Embryonic facial prominence (tissue), 1 donor: ENCODE results near the gene LMF2.
A peak's percentile ranks its signal among the peaks of the same experiment; 100 is the strongest.

Experiments
- DNase-seq: peaks from one replicate; pipeline ENCODE4 v3.0.0-alpha.2; 2016; ENCODE audit errors: extremely low spot score

The LMF2 gene

GRCh38 chr22:50483106-50483505 is 24.4 kb downstream of the LMF2 start:
- no peak for DNase-seq

- no peak for DNase-seq
These were observed 25.1 kb downstream of the LMF2 start for GRCh38 chr22:50482107-50483074.

- no peak for DNase-seq
These were observed 25.9 kb downstream of the LMF2 start, which contains the start of gene ADM2 for GRCh38 chr22:50481440-50482106. Gene ADM2 (plus strand): TSS chr22:50481543. CDS start chr22:50481848, 305 bp downstream.

- no peak for DNase-seq
These were observed 26.5 kb downstream of the LMF2 start for GRCh38 chr22:50481045-50481439.

DNA sequence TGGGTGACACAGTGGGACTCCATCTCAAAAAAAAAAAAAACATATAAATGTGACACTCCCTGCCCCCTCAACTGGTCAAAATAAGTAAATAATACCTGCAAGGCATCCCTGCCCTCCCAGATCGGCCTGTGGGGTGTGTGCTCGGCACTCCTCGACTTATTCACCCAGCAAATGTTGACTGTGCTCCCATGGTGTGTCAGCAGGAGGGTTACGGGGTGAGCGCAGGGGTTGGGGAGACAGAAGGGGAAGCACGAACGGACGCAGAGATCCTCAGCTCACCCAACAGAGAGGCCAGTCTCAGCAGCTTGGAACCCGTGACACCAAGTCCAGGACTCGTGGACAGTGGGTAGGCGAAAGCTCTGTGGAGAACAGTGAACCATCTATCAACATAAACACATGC is 27.8 kb downstream of the LMF2 start:
- no peak for DNase-seq

GRCh38 chr22:50477923-50478322 is 29.6 kb downstream of the LMF2 start:
- no peak for DNase-seq

DNA sequence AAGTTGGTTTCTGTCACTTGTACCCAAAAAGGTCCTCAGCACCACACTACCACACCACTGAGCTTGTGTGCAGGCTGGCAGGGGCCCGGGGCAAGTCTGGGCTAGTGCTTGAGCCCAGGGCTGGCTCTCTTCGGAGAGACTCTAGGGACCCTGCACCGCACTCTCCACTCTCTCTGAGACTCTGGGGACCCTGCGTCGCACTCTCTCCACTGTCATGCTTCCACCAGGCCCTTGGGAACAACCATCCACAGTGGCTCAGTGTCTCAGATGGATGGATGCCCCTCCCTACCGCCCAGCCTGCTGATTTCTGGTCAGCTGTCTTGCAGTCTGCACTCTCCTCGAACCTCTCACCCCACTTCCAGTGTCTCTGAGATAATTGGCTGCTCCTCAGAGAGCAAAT is 30.6 kb downstream of the LMF2 start:
- no peak for DNase-seq

GRCh38 chr22:50475652-50476002 is 31.9 kb downstream of the LMF2 start:
- no peak for DNase-seq

GRCh38 chr22:50474710-50475651 is 32.5 kb downstream of the LMF2 start, which contains the start of gene SBF1:
Gene SBF1 (minus strand): TSS chr22:50475035. CDS start chr22:50474840, 195 bp downstream.
- peak; percentile 76 for DNase-seq

- no peak for DNase-seq
These were observed 33.4 kb downstream of the LMF2 start for GRCh38 chr22:50473855-50474671.

DNA sequence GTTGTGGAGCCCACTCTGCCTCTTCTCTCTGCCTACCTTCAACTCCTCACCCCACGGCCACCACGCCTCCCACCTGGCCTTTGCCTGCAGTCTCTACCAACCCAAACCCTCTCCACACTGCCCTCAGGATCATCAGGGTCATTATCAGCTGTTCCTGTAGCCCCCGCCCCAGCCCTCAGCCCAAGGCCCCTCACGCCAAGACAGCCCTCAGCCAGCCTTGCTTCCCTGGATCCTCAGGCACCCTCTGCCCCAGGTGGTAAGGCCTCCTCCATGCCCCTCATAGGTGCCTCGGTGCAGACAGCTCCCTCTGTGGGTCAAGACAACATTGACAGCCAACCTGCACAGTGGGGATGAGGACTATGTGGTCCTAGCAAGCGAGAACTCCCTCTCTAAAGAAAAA is 34.4 kb downstream of the LMF2 start:
- DNase-seq = no peak

- no peak for DNase-seq
These were observed 35.5 kb downstream of the LMF2 start for GRCh38 chr22:50471962-50472361.

DNA sequence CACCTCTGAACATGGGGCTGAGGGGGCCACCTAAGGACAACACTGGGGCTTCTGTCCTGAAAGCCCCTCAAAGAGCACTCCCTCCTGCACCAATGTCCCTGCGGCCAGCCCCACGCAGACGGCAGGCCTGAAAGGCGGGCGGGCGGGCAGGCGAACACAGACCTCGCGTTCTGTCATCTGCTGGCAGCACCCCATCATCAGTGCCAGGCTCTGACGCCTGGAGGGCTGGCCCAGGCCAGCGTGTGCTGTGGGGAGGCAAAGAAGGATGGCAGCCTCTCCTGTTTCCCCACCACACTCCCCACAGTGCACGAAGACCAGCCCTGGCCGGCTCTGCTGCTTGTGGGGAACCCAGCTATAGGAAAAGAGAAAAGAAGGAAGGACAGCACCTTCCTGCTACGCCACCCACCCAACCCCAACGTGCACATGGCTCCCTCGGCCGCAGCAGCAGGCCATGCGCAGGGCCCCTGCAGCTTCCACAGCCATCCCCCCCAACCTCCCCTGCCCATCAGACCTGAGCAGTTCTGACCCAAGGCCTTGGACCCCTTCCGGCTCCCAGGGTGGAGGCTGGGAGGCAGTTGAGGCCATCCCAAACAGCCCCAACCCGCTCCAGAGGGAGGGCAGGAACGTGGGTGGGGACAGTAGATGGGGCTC is 36.2 kb downstream of the LMF2 start:
- DNase-seq = no peak

- DNase-seq = no peak
These were observed 37.0 kb downstream of the LMF2 start for GRCh38 chr22:50470491-50470890.

DNA sequence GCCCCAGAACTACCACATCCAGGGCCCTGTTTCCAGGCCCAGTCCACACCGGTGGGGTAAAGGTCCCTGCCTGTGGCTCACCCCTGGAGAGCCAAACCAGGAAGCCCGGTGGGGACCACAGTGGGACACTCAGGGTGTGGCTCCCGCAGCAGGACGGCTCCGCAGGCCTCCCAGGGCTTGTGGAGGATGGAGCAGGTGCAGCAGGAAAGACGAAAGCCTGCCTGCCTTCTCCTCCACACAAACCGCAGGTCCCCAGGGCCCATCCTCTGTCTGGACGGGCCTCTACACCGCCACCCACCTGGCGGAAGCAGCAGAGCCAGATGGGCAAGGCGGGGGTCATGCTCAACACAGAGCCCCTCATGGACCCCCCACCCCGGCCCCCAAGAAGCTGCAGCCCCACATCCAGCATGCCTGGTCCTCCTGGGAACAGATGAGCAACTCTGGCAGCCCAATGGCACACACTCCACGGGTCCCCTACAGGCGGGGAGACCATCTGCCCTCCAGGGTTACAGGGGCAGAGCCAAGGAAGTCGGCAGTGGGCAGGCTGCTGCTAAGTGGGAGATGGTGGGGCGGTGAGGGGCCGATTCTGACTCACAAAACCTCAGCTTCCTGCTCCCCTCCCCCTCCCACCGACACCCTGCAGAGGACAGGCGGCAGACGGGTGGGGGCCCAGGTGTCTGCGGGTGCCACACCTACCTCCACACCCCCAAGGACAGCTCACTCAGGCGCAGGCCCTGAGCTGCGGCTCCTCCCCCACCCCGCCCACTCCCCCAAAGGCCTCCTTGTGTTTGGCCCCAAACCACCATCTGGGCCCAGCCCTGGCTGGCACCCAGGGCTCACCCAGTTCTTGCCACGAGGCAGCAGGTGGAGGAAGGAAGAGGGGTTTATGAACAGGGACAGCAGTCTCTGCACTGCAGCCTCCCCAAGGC is 37.9 kb downstream of the LMF2 start:
- no peak for DNase-seq

DNA sequence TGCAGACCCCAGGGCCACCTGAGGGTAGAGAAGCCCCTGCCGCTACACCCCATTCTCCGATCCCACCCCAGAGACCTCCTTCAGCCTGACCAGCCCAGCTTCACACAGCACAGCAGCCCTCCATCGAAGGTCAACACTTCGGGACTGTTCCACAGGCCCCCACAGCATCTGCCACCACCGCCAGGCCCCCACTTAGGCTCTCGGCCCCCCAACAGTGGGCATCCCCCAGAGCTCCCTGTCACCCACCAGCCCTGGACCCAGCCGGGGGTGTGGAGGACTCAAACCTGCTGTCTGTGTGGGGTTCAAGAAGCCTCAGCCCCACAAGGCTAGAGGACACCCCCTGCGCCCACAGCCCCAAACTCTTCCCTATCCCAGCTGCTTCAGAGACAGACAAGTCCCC is 38.9 kb downstream of the LMF2 start:
- no peak for DNase-seq

DNA sequence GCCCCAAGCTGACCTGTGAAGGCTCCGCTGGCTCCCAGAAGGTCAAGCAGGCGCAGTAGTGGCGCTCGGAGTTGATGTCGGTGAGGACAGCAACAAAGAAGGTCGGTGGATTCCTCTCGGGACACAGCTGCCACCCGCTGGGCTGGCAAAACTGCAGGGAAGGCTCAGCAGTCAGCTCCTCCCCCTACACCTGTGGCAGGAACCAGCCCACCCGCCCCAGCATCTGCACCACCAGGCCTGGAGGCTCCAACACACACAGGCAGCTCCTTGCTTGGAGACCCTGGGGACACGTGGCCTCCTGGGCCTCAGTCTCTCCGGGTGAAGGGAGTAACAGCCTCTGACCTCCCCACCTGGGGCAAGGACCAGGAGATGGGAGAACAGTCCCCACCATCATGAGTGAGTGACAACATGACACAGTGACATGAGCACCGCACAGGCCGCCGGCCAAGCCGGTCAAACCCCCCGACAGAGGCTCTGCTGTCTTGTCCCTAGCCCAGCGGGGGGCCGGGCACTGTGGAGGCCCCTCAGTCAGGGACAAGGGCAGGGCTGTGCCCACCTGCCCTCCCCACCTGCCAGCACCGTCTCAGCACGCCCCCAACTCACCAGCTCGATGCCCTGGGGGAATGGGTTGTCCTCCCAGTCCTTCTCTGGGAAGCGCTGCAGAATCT is 39.6 kb downstream of the LMF2 start:
- no peak for DNase-seq

DNA sequence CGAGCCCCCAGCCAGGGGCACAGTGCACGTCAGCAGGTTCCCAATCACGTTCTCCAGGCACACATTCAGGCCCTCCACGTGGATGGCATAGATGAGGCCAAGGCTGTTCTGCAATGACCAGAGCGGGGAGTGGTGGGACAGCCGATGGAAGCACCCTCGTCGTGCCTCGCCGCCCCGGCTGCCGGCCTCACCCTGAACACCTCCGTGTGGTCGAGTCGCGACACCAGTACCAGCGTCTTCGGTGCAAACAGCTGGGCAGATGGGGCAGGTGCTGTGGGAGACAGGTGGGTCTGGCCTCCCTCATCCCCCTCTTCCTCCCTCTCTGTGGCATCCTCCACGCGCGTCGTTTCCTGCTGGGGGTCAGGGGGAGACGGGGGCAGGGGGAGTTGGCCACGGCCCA is 40.2 kb downstream of the LMF2 start:
- no peak for DNase-seq
